ENCODE data around the gene BID. TPM values are rescaled to one million over a fixed set of nuclear protein-coding genes. Genes with fewer than 3 reads are reported as not detected.

The BID gene
- total RNA-seq, 1 experiment from 2014 or later = 32.5 TPM

DNA sequence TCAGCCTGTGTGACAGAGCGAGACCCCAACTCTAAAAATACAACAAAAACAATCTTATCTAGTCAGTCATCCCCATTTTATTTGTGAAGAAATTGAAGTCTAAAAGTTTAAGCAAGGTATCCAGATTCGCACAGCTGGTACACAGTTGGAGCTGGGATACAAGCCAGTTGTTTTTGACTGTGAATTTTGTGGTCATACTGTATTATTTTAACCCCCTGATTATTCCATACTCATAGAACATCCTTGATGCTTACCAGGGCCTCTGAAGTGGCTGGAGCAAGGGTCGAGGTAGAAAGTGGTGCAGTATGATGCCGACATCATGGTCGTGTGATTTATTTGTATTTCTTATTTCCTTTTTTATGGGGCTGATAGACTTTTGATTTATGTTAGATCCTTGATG, 50.0 kb downstream of the BID start:
- Mint-ChIP-seq H3K4me3 (no peak overlapping the region), H3K27ac (no peak overlapping the region), H3K27me3 (ENCODE audit: low read depth) (no peaks in the 10 kb centered on the region), H3K4me1 (no peaks in the 10 kb centered on the region), H3K9me3 (no peaks in the 10 kb centered on the region), H3K36me3 (peaks cover 10% of the 10 kb centered on the region)
- TF ChIP-seq ZNF263 (CRISPR knock-in tag; IDR thresholded peaks at IDR 0.05; ENCODE audit: low read depth) = no peak
- no peak for TF ChIP-seq JAZF1 (CRISPR knock-in tag; IDR thresholded peaks at IDR 0.05)
- TF ChIP-seq, protein P1, sequence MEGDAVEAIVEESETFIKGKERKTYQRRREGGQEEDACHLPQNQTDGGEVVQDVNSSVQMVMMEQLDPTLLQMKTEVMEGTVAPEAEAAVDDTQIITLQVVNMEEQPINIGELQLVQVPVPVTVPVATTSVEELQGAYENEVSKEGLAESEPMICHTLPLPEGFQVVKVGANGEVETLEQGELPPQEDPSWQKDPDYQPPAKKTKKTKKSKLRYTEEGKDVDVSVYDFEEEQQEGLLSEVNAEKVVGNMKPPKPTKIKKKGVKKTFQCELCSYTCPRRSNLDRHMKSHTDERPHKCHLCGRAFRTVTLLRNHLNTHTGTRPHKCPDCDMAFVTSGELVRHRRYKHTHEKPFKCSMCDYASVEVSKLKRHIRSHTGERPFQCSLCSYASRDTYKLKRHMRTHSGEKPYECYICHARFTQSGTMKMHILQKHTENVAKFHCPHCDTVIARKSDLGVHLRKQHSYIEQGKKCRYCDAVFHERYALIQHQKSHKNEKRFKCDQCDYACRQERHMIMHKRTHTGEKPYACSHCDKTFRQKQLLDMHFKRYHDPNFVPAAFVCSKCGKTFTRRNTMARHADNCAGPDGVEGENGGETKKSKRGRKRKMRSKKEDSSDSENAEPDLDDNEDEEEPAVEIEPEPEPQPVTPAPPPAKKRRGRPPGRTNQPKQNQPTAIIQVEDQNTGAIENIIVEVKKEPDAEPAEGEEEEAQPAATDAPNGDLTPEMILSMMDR (IDR thresholded peaks at IDR 0.05) = no peak
- TF ChIP-seq ZNF396 (CRISPR knock-in tag; IDR thresholded peaks at IDR 0.05; ENCODE audit: borderline replicate concordance) = no peak
- TF ChIP-seq, protein P2, sequence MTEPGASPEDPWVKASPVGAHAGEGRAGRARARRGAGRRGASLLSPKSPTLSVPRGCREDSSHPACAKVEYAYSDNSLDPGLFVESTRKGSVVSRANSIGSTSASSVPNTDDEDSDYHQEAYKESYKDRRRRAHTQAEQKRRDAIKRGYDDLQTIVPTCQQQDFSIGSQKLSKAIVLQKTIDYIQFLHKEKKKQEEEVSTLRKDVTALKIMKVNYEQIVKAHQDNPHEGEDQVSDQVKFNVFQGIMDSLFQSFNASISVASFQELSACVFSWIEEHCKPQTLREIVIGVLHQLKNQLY (CRISPR knock-in tag; IDR thresholded peaks at IDR 0.05) = no peak
- TF ChIP-seq ATF1 (CRISPR knock-in tag; IDR thresholded peaks at IDR 0.05) = no peak
- no peak for TF ChIP-seq ZNF219 (CRISPR knock-in tag; IDR thresholded peaks at IDR 0.05; ENCODE audit: borderline replicate concordance)
- TF ChIP-seq CBFB (CRISPR knock-in tag; IDR thresholded peaks at IDR 0.05; ENCODE audit: low read depth) = no peak
- TF ChIP-seq, protein P3, sequence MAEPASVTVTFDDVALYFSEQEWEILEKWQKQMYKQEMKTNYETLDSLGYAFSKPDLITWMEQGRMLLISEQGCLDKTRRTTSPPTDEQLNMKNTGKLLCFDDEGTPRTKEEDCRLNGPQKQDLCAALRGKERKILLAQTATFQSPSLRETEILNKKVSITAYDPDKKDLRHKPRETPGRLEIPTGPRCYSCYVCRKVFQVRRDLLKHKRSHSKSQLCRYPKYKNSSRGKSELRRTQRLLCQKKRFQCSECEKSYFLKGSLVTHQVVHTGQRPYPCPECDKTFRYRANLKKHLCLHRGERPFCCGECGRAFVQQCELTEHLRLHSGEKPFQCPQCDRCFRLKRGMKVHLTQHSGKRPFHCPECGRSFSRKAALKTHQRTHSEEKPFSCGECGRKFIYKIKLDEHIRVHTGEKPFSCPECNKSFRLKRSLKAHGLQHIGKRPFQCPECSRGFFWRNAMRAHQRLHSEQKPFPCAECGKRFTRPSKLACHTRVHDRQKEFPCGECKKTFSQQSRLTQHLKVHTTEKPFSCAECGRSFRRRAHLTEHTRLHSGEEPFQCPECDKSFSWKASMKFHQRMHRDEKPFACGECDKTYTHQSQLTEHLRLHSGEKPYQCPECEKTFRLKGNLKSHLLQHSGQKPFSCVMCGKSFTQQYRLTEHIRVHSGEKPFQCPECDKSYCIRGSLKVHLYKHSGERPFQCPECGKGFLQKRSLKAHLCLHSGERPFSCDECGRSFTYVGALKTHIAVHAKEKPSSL (CRISPR knock-in tag; conservative IDR thresholded peaks at IDR 0.05) = no peak
- TF ChIP-seq ZNF671 (CRISPR knock-in tag; IDR thresholded peaks at IDR 0.05) = no peak
- TF ChIP-seq NR2C2 (CRISPR knock-in tag; IDR thresholded peaks at IDR 0.05) = no peak
- TF ChIP-seq RELA (CRISPR knock-in tag; IDR thresholded peaks at IDR 0.05; ENCODE audit: borderline replicate concordance) = no peak
- TF ChIP-seq, protein P4, sequence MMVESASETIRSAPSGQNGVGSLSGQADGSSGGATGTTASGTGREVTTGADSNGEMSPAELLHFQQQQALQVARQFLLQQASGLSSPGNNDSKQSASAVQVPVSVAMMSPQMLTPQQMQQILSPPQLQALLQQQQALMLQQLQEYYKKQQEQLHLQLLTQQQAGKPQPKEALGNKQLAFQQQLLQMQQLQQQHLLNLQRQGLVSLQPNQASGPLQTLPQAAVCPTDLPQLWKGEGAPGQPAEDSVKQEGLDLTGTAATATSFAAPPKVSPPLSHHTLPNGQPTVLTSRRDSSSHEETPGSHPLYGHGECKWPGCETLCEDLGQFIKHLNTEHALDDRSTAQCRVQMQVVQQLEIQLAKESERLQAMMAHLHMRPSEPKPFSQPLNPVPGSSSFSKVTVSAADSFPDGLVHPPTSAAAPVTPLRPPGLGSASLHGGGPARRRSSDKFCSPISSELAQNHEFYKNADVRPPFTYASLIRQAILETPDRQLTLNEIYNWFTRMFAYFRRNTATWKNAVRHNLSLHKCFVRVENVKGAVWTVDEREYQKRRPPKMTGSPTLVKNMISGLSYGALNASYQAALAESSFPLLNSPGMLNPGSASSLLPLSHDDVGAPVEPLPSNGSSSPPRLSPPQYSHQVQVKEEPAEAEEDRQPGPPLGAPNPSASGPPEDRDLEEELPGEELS (CRISPR knock-in tag; IDR thresholded peaks at IDR 0.05) = no peak
- POLR2A ChIA-PET = no interaction called here
- CTCF ChIA-PET = interaction anchor here (1.1 to 1.8 kb wide), 2 partner anchors 44 to 166 kb away, joined by 3 to 4 read pairs; no protein-coding TSS in a partner anchor
- DNase-seq (ENCODE audit: low spot score) = no peak
- no peak for ATAC-seq

DNA sequence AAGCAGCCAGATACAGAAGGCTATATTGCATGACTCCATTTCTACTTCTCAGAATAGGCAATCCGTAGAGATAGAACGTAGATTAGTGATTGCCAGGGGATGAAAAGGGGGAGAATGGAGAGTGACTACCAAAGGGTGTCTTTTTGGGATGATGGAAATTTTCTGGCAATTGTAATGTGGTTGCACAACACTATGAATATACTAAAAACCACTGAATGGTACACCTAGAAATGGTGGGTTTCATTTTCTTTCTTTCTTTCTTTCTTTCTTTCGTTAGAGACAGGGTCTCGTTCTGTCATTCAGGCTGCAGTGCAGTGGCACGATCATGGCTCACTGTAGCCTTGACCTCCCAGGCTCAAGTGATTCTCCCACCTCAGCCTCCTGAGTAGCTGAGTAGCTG, 54.4 kb downstream of the BID start:
- DNase-seq (ENCODE audit: low spot score) (no peak), ATAC-seq (no peak)
- ChIA-PET CTCF (interaction anchor here (1.4 kb wide), 1 partner anchor 22 kb away, joined by 4 read pairs; no protein-coding TSS in a partner anchor), POLR2A (no interaction called here)
- Mint-ChIP-seq H3K36me3 (no peaks in the 10 kb centered on the region), H3K4me3 (no peak overlapping the region), H3K27me3 (ENCODE audit: low read depth) (no peaks in the 10 kb centered on the region), H3K27ac (no peak overlapping the region), H3K4me1 (no peaks in the 10 kb centered on the region), H3K9me3 (no peaks in the 10 kb centered on the region)
- TF ChIP-seq, protein P5, sequence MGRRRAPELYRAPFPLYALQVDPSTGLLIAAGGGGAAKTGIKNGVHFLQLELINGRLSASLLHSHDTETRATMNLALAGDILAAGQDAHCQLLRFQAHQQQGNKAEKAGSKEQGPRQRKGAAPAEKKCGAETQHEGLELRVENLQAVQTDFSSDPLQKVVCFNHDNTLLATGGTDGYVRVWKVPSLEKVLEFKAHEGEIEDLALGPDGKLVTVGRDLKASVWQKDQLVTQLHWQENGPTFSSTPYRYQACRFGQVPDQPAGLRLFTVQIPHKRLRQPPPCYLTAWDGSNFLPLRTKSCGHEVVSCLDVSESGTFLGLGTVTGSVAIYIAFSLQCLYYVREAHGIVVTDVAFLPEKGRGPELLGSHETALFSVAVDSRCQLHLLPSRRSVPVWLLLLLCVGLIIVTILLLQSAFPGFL (CRISPR knock-in tag; IDR thresholded peaks at IDR 0.05; ENCODE audit: borderline replicate concordance) = no peak
- TF ChIP-seq TP53 (CRISPR knock-in tag; IDR thresholded peaks at IDR 0.05) (no peak), ZNF396 (CRISPR knock-in tag; IDR thresholded peaks at IDR 0.05; ENCODE audit: borderline replicate concordance) (no peak), ATF1 (CRISPR knock-in tag; IDR thresholded peaks at IDR 0.05) (no peak), GTF2I (CRISPR knock-in tag; conservative IDR thresholded peaks at IDR 0.05) (no peak), KAT7 (CRISPR knock-in tag; IDR thresholded peaks at IDR 0.05; ENCODE audit: borderline replicate concordance) (no peak), ZNF423 (CRISPR knock-in tag; IDR thresholded peaks at IDR 0.05) (no peak)
- TF ChIP-seq, protein P2 (CRISPR knock-in tag; IDR thresholded peaks at IDR 0.05) = no peak
- TF ChIP-seq, protein P6, sequence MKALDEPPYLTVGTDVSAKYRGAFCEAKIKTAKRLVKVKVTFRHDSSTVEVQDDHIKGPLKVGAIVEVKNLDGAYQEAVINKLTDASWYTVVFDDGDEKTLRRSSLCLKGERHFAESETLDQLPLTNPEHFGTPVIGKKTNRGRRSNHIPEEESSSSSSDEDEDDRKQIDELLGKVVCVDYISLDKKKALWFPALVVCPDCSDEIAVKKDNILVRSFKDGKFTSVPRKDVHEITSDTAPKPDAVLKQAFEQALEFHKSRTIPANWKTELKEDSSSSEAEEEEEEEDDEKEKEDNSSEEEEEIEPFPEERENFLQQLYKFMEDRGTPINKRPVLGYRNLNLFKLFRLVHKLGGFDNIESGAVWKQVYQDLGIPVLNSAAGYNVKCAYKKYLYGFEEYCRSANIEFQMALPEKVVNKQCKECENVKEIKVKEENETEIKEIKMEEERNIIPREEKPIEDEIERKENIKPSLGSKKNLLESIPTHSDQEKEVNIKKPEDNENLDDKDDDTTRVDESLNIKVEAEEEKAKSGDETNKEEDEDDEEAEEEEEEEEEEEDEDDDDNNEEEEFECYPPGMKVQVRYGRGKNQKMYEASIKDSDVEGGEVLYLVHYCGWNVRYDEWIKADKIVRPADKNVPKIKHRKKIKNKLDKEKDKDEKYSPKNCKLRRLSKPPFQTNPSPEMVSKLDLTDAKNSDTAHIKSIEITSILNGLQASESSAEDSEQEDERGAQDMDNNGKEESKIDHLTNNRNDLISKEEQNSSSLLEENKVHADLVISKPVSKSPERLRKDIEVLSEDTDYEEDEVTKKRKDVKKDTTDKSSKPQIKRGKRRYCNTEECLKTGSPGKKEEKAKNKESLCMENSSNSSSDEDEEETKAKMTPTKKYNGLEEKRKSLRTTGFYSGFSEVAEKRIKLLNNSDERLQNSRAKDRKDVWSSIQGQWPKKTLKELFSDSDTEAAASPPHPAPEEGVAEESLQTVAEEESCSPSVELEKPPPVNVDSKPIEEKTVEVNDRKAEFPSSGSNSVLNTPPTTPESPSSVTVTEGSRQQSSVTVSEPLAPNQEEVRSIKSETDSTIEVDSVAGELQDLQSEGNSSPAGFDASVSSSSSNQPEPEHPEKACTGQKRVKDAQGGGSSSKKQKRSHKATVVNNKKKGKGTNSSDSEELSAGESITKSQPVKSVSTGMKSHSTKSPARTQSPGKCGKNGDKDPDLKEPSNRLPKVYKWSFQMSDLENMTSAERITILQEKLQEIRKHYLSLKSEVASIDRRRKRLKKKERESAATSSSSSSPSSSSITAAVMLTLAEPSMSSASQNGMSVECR (CRISPR knock-in tag; IDR thresholded peaks at IDR 0.05; ENCODE audit: borderline replicate concordance) = no peak
- TF ChIP-seq, protein P7, sequence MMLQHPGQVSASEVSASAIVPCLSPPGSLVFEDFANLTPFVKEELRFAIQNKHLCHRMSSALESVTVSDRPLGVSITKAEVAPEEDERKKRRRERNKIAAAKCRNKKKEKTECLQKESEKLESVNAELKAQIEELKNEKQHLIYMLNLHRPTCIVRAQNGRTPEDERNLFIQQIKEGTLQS (CRISPR knock-in tag; conservative IDR thresholded peaks at IDR 0.05) = no peak

All from WTC11 (cell line).